Breast epithelium (tissue), 3 donors: ENCODE results near the gene TRIP4.

Source experiments
- POLR2A ChIP-seq: fragments of 450-650 bp; IDR thresholded peaks from one replicate; pipeline ENCODE4 v1.6.1; 2016; ENCODE audit warnings: antibody characterized with exemption, mild to moderate bottlenecking, moderate library complexity
- POLR2AphosphoS5 ChIP-seq, 3 donors: sonication (generic); formaldehyde crosslinking; IDR thresholded peaks; one replicate each; pipeline ENCODE4 v1.6.1; 2017; ENCODE audit warnings: antibody characterized with exemption in 3 of 3
- TF ChIP-seq, protein P1 (sequence below), 3 donors: fragments of 450-650 bp; IDR thresholded peaks; one replicate each; pipeline ENCODE4 v1.5.1; 2016 to 2017; ENCODE audit warnings: antibody characterized with exemption in 3 of 3, mild to moderate bottlenecking in 3 of 3, moderate library complexity in 3 of 3

DNA sequence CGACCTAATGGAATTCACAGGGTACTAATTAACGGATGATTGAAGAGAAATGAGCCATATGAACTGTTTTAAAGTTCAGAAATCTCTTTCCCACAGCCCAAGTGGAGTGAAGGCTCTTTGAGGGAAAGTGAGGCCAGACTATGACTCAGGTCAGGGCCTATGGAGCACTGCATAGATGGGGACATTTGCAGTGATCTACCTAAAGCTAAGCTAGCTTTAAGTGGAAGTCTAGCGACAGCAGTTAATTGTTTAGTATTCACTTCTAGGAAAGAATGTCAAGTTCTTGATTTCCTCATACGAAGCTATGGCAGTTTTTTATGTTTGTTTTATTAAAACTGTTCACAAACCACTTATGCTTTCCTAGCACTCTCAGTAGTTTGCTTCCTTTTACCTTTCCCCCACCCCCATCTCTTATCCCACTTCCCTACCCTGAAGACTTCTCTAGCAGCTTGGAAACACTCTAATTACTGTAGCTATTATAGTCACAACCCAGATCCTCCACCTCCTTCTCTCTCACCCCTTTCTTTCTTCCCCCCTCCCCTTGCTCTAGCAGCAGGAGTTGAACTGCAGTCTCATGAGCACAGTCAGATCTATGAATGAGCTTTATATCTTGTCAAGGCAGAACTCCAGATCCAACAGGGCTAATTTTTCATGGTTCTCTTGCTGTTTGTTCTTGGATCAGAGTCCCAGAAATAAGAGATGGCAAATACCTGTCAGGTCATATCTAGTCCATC lies 78.9 kb downstream of the TRIP4 start:
- TF ChIP-seq, protein P1, sequence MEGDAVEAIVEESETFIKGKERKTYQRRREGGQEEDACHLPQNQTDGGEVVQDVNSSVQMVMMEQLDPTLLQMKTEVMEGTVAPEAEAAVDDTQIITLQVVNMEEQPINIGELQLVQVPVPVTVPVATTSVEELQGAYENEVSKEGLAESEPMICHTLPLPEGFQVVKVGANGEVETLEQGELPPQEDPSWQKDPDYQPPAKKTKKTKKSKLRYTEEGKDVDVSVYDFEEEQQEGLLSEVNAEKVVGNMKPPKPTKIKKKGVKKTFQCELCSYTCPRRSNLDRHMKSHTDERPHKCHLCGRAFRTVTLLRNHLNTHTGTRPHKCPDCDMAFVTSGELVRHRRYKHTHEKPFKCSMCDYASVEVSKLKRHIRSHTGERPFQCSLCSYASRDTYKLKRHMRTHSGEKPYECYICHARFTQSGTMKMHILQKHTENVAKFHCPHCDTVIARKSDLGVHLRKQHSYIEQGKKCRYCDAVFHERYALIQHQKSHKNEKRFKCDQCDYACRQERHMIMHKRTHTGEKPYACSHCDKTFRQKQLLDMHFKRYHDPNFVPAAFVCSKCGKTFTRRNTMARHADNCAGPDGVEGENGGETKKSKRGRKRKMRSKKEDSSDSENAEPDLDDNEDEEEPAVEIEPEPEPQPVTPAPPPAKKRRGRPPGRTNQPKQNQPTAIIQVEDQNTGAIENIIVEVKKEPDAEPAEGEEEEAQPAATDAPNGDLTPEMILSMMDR (IDR thresholded peaks at IDR 0.05) = no peak
- TF ChIP-seq POLR2A (no peak), POLR2AphosphoS5 (IDR thresholded peaks at IDR 0.05) (no peak)
